Suprapubic skin (tissue), 3 donors: Measurements from ENCODE around the gene ZNF672.

Source experiments
- CTCF ChIP-seq, 2 donors: fragments of 200-600 bp in 1 of 2; fragments of 450-650 bp in 1 of 2; sonication (generic) in 1 of 2; IDR thresholded peaks; one replicate each; pipeline ENCODE4 v1.5.1; 2016 to 2019; ENCODE audit warnings: antibody characterized with exemption in 2 of 2, mild to moderate bottlenecking in 1 of 2, moderate library complexity in 1 of 2
- POLR2A ChIP-seq, 2 donors: fragments of 450-650 bp; IDR thresholded peaks; one replicate each; pipeline ENCODE4 v1.6.1; 2017; ENCODE audit warnings: antibody characterized with exemption in 2 of 2, mild to moderate bottlenecking in 2 of 2, moderate library complexity in 2 of 2

GRCh38 chr1:248834343-248834940, 3.6 kb upstream of the ZNF672 start:
- TF ChIP-seq CTCF (IDR thresholded peaks at IDR 0.05) (no peak), POLR2A (IDR thresholded peaks at IDR 0.05) (no peak)
